Measurements from ENCODE around the gene JAK1.
"Not testable (repeated sequence)": the region's sequence is repeated elsewhere in the genome, so short reads cannot be mapped to it uniquely, and the experiment has no call there.

- not testable (repeated sequence) for TF ChIP-seq EZH2 (IDR thresholded peaks at IDR 0.05; ENCODE audit: borderline replicate concordance, low read depth, low read length, severe bottlenecking); CTCF (IDR thresholded peaks at IDR 0.05; ENCODE audit: extremely low read depth in 1 of 2, insufficient read depth in 1 of 2, low read depth in 1 of 2, low read length in 2 of 2); POLR2AphosphoS5 (IDR thresholded peaks at IDR 0.05; ENCODE audit: insufficient read depth, low read depth, low read length); JUN (IDR thresholded peaks at IDR 0.05; ENCODE audit: borderline replicate concordance, insufficient read depth, insufficient read length, low read depth); POLR2A (IDR thresholded peaks at IDR 0.05; ENCODE audit: low read depth, low read length)
These were observed 35.7 kb downstream of the JAK1 start for GRCh38 chr1:64930640-64931039.

Measured in endothelial cell of umbilical vein (primary cell).